ENCODE measurements around the gene AUTS2.

DNA sequence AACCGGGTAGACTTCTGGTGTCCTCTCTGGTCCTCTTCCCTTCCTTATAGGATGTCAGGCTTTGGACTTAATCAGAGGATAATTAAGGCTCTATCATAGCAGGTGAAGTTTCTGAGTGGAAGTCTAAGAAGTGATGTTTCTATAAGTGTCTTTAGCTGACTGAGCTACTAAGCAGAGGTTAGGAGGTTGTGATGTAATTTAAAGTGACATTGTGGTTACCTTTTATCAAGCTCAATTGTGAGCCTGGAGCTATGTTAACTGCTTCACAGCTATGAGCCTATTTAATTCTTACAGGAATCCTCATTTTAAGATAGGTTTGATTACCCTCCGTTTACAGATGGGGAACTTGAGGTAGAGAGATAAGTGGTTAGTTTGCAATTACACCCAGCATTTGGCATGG, 365.1 kb downstream of the AUTS2 start:
- TF ChIP-seq CTCF (IDR thresholded peaks at IDR 0.05; ENCODE audit: low read depth, low read length, missing input control) = no peak
- TF ChIP-seq REST (IDR thresholded peaks at IDR 0.05) = no peak
- no peak for TF ChIP-seq TAF1 (conservative IDR thresholded peaks at IDR 0.05)
- no peak for TF ChIP-seq YY1 (IDR thresholded peaks at IDR 0.05)
- no peak for TF ChIP-seq HNF4A (conservative IDR thresholded peaks at IDR 0.05)
- no peak for TF ChIP-seq JUND (IDR thresholded peaks at IDR 0.05)
- TF ChIP-seq RAD21 (IDR thresholded peaks at IDR 0.05) = no peak
- TF ChIP-seq RXRA (IDR thresholded peaks at IDR 0.05) = no peak
